CD4-positive, alpha-beta T cell treated with Interleukin-4 for 4 hours (primary cell): ENCODE measurements around the gene EIF4G1.
A peak's percentile ranks its signal among the peaks of the same experiment; 100 is the strongest.
"Not testable (repeated sequence)": the region's sequence is repeated elsewhere in the genome, so short reads cannot be mapped to it uniquely, and the experiment has no call there.

Experiments used
- DNase-seq: peaks from one replicate; pipeline ENCODE4 v3.0.0-alpha.2; 2020

EIF4G1 gene

GRCh38 chr3:184335661-184336546 is 21.5 kb downstream of the EIF4G1 start:
- DNase-seq = peak; percentile 73

GRCh38 chr3:184336547-184337398 is 22.4 kb downstream of the EIF4G1 start:
- no peak for DNase-seq

- DNase-seq = no peak
These were observed 23.0 kb downstream of the EIF4G1 start, which contains the start of gene FAM131A for GRCh38 chr3:184337399-184337714. Gene FAM131A, plus strand, starts transcription at chr3:184337600. Its CDS starts 31 bp downstream, at chr3:184337631.

GRCh38 chr3:184337981-184338380 is 23.6 kb downstream of the EIF4G1 start:
- DNase-seq = no peak

GRCh38 chr3:184338511-184338945 is 24.1 kb downstream of the EIF4G1 start:
- DNase-seq = no peak

- DNase-seq = no peak
These were observed 24.6 kb downstream of the EIF4G1 start for GRCh38 chr3:184339001-184339400.

- not testable (repeated sequence) for DNase-seq
These were observed 25.2 kb downstream of the EIF4G1 start for GRCh38 chr3:184339451-184340135.

- no peak for DNase-seq
These were observed 27.5 kb downstream of the EIF4G1 start for GRCh38 chr3:184341925-184342324.

- no peak for DNase-seq
These were observed 28.9 kb downstream of the EIF4G1 start for GRCh38 chr3:184343200-184343876.

GRCh38 chr3:184344579-184345316 is 30.3 kb downstream of the EIF4G1 start:
- no peak for DNase-seq

- DNase-seq = no peak
These were observed 31.1 kb downstream of the EIF4G1 start for GRCh38 chr3:184345317-184346144.

- no peak for DNase-seq
These were observed 32.2 kb downstream of the EIF4G1 start for GRCh38 chr3:184346480-184347190.

GRCh38 chr3:184347321-184348056 is 33.1 kb downstream of the EIF4G1 start:
- no peak for DNase-seq

GRCh38 chr3:184348057-184348382 is 33.6 kb downstream of the EIF4G1 start:
- no peak for DNase-seq

- no peak for DNase-seq
These were observed 35.4 kb downstream of the EIF4G1 start for GRCh38 chr3:184349563-184350470.

GRCh38 chr3:184350618-184351017 is 36.2 kb downstream of the EIF4G1 start:
- no peak for DNase-seq

GRCh38 chr3:184351511-184352148 is 37.2 kb downstream of the EIF4G1 start:
- no peak for DNase-seq
